ENCODE data around the gene TXNIP.
"Not testable (repeated sequence)": the region's sequence is repeated elsewhere in the genome, so short reads cannot be mapped to it uniquely, and the experiment has no call there.

Gene TXNIP

DNA sequence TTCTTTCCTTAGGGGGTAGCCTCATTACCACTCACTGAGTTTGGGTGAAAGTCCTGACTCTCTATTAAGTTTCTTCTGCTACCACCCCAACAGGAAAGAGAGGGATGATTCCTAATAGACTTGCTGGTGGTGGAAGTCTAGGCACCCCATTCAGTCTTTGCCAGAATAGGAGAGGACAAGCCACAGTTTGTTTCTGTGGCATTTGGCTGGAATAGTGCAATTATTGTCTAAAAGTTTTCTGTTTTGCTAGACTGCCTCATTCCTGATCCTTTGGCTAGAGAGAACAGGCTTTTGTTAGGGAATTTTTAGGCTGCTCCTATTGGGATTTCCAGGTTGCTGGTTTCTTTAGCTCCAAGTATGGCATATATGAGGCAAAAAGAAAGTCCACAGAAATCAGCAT lies 35.1 kb upstream of the TXNIP start:
- TF ChIP-seq CTCF (IDR thresholded peaks at IDR 0.05; ENCODE audit: extremely low read depth, missing control alignments): no peak
- DNase-seq (ENCODE audit: low spot score): no peak

- TF ChIP-seq CTCF (IDR thresholded peaks at IDR 0.05; ENCODE audit: extremely low read depth, missing control alignments): no peak
- no peak for DNase-seq (ENCODE audit: low spot score)
Observed at GRCh38 chr1:146029117-146029516, 32.7 kb upstream of the TXNIP start.

DNA sequence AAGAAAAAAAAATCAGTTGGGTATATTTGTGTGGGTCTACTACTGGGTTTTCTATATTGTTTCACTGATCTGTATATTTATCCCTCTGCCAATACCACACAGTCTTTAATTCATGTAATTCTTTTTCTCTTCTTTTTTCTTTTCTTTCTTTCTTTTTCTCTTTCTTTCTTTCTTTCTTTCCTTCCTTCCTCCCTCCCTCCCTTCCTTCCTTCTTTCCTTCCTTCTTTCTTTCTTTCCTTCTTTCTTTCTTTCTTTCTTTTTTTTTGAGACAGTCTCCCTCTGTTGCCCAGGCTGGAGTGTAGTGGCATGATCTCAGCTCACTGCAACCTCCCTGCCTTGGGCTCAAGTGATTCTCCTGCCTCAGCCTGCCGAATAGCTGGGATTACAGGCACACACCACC lies 30.3 kb upstream of the TXNIP start:
- DNase-seq (ENCODE audit: low spot score): not testable (repeated sequence)

- not testable (repeated sequence) for DNase-seq (ENCODE audit: low spot score)
Observed at GRCh38 chr1:146025787-146026495, 29.6 kb upstream of the TXNIP start.

DNA sequence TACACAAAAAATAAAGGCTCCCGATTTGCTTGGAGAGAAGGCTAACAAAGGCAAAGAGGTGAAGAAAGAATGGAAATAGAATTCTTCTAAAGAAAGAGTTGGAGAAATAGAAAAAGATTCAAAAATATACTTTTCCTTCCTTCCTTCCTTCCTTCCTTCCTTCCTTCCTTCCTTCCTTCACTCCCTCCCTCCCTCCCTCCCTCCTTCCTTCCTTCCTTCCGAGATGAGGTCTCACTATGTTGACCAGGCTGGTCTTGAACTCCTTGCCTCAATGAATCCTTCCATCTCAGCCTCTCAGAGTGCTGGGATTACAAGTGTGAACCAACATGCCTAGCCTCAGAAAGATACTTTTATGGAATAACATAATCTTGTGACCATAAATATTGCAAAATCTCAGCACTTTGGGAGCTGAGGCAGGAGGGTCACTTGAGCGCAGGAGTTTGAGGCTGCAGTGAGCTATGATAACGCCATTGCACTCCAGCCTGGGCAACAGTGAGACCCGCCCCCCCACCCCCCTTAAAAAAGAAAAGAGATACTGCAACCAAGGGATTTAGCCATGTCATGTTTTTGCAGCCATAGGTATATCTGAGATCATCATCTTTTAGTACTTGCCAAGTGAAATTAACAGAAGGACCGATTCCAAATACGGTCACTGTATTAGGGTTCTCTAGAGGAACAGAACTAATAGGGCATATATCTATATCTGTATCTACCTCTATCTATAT lies 26.2 kb upstream of the TXNIP start:
- no peak for DNase-seq (ENCODE audit: low spot score)
- no peak for TF ChIP-seq CTCF (IDR thresholded peaks at IDR 0.05; ENCODE audit: extremely low read depth, missing control alignments)

GRCh38 chr1:146021622-146022402 lies 25.4 kb upstream of the TXNIP start, which contains the start of gene HJV:
Gene HJV (minus strand): TSS chr1:146021735. CDS start chr1:146020231, 1,504 bp downstream.
- no peak for TF ChIP-seq CTCF (IDR thresholded peaks at IDR 0.05; ENCODE audit: extremely low read depth, missing control alignments)
- no peak for DNase-seq (ENCODE audit: low spot score)

- TF ChIP-seq CTCF (IDR thresholded peaks at IDR 0.05; ENCODE audit: extremely low read depth, missing control alignments): no peak
Observed at GRCh38 chr1:146021050-146021445, 24.7 kb upstream of the TXNIP start.

More at GRCh38 chr1:146021050-146021445, 24.7 kb upstream of the TXNIP start:
- no peak for DNase-seq (ENCODE audit: low spot score)

Measured in GM20000 (cell line).